Stimulated activated CD8-positive, alpha-beta memory T cell treated with anti-CD3 and anti-CD28 coated beads, Interleukin-4, amount 100 ng/mL, for 4 hours (primary cell): ENCODE measurements around the gene CORO7.
A peak's percentile ranks its signal among the peaks of the same experiment; 100 is the strongest.
"Not testable (repeated sequence)": the region's sequence is repeated elsewhere in the genome, so short reads cannot be mapped to it uniquely, and the experiment has no call there.

Experiments used
- DNase-seq, 2 donors: peaks; one replicate each; pipeline ENCODE4 v3.0.0-alpha.2; 2020; ENCODE audit warnings: low read depth in 2 of 2, low spot score in 1 of 2

Gene CORO7

GRCh38 chr16:4340443-4340842 is 76.0 kb downstream of the CORO7 start:
- no peak for DNase-seq

GRCh38 chr16:4339909-4340308 is 76.5 kb downstream of the CORO7 start:
- DNase-seq, result no peak

- no peak for DNase-seq
Observed at GRCh38 chr16:4339455-4339854, 76.9 kb downstream of the CORO7 start.

GRCh38 chr16:4338712-4339299 is 77.6 kb downstream of the CORO7 start:
- no peak for DNase-seq

GRCh38 chr16:4338125-4338582 is 78.2 kb downstream of the CORO7 start:
- DNase-seq, result no peak

GRCh38 chr16:4337540-4338088 is 78.8 kb downstream of the CORO7 start:
- no peak for DNase-seq

GRCh38 chr16:4336701-4337539 is 79.5 kb downstream of the CORO7 start:
- no peak for DNase-seq

GRCh38 chr16:4334724-4335495 is 81.5 kb downstream of the CORO7 start:
- no peak for DNase-seq

- DNase-seq, result not testable (repeated sequence)
Observed at GRCh38 chr16:4333714-4334113, 82.7 kb downstream of the CORO7 start.

- DNase-seq, result no peak
Observed at GRCh38 chr16:4333308-4333638, 83.1 kb downstream of the CORO7 start.

GRCh38 chr16:4332623-4333307 is 83.6 kb downstream of the CORO7 start:
- no peak for DNase-seq

- DNase-seq, result no peak
Observed at GRCh38 chr16:4332083-4332482, 84.3 kb downstream of the CORO7 start.

- DNase-seq, result peak in 1 of 2 donors; percentile 58
Observed at GRCh38 chr16:4330277-4330874, 86.0 kb downstream of the CORO7 start.

- no peak for DNase-seq
Observed at GRCh38 chr16:4328782-4329775, 87.3 kb downstream of the CORO7 start.

- no peak for DNase-seq
Observed at GRCh38 chr16:4328046-4328781, 88.2 kb downstream of the CORO7 start.

- DNase-seq, result no peak
Observed at GRCh38 chr16:4327386-4328045, 88.9 kb downstream of the CORO7 start.

- no peak for DNase-seq
Observed at GRCh38 chr16:4325253-4325758, 91.1 kb downstream of the CORO7 start.
